Activated naive CD4-positive, alpha-beta T cell treated with anti-CD3 and anti-CD28 coated beads, Interleukin-2, amount 50 U/mL, for 16 hours (primary cell): ENCODE data around the gene INMT.
"Not testable (repeated sequence)": the region's sequence is repeated elsewhere in the genome, so short reads cannot be mapped to it uniquely, and the experiment has no call there.

Experiments
- DNase-seq: peaks from one replicate; pipeline ENCODE4 v3.0.0-alpha.2; 2020

INMT gene

GRCh38 chr7:30751696-30752273, at the start of gene INMT:
TSS of gene INMT (plus strand) at chr7:30752135. CDS start at chr7:30752151, 16 bp downstream.
- DNase-seq = no peak

- no peak for DNase-seq
Measured at GRCh38 chr7:30702200-30702599, 49.7 kb upstream of the INMT start.

DNA sequence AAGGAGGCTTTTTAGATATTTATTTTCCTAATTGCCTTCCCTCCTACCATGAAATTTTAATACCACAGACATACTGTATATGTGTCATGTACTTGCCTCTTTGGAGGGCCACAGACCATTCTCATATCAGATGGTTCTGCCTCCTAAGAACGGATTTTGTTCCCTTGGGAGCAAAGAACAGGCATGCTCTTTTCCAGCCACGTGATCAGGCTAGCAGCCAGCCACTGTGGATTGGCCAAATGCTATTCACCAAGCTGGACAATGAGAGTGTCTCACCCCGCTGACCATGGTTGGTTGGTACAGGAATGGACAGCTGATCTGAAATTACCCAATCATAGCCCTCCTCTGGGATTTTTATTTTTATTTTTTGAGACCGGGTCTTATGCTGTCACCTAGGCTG, 48.2 kb upstream of the INMT start:
- no peak for DNase-seq

GRCh38 chr7:30705008-30705407, 46.9 kb upstream of the INMT start:
- DNase-seq = no peak

DNA sequence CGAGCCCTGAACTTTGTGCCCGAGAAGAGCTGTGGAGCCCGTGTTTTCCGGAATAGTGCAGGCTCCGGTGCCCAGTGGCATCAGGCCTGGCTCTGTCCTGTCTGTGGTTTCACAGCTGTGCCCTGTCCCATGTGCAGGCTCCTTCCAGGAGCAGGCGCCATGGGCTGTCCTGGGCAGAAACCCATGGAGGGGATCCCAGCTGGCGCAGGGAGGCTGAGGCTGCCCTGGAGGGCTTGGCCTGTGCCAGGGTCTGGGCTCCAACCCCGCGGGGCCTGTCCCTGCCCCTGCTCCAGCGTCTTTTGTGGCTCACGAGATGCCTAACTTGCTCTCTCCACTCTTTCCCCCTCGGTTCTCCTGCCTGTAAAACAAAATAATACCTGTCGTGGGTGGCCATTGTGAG, 46.3 kb upstream of the INMT start:
- no peak for DNase-seq

GRCh38 chr7:30706316-30706715, 45.6 kb upstream of the INMT start:
- no peak for DNase-seq

GRCh38 chr7:30706908-30707307, 45.0 kb upstream of the INMT start:
- DNase-seq = no peak

DNA sequence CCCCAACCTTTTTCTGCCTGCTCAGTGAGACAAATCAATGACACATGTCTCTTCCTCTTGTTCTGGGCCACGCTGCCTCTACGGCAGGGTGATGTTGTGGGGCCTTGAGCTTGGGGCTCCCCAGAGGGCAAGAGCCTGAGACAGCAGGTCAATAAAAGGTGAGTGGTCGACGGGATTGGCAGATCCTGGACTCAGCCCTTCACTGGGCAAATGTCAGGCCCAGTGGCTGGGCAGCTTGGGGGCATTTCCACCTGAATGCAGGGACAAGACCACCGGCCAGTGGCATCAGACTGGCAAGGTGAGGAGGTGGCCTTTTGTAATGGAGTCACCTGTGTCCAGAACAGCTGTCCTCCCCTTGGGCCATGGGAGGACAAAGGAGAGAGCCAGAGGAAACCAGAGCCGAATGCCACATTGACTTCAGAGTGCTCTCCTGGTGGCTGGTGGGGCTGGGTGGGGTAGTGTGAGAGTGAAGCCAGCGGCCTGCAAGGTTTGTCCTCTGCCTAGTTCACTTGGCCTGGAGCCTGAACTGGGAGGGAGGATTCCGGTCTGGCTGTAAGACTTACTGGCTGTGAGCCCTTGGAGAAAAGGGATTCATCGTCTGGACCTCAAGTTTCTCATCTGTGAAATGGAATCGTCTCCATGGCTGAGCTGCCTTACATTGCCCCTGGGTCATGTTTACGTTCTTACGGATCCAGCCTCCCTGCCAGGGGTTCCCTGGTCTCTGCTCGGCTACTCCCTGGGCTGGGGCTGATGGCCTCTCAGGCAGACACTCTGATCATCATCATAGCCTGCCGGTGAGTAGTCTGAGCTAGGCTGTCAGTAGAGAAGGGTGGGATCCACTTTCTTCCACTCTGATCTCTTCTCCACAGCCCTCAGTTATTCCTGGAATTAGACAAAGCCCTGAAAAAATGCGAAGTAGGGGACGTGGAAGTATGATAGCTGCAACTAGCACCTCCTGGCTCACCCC, 44.3 kb upstream of the INMT start:
- DNase-seq = no peak

GRCh38 chr7:30708412-30708811, 43.5 kb upstream of the INMT start:
- no peak for DNase-seq

GRCh38 chr7:30708983-30709382, 43.0 kb upstream of the INMT start:
- no peak for DNase-seq

DNA sequence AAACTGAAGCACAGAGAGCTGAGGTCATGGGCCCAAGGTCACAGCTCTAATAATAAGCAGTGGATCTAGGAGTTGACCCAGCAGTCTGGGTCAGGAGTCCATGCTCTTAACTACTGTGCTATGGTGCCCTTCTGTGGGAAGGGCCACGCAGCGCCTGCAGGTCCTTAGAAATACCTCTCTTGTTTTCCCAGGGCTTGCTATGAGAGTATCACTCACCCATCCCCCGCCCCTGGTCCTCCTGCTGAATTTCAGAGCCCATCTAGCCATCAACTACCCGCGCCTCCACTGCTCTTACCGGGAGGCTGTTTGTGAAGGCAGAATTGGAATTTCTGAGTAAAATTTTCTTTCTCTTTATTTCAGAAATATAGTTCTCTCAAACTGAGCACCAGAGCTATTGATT, 42.4 kb upstream of the INMT start:
- DNase-seq = no peak

DNA sequence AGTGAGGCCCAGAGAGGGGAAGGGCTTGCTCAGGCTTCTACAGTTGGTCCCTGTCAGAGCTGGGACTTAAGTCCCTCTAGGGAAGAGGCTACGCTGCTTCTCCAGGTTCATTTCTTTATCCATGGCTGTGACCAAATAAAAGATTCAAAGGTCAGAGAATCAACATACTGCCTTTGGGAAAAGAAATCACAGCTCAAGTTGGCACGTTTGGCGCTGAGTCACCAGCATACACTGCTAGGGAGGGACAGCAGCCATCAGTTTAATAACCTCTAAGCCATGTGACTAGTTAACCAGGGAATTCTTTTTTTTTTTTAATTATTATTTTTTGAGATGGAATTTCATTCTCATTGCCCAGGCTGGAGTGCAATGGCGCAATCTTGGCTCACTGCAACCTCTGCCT, 41.3 kb upstream of the INMT start:
- DNase-seq = no peak

DNA sequence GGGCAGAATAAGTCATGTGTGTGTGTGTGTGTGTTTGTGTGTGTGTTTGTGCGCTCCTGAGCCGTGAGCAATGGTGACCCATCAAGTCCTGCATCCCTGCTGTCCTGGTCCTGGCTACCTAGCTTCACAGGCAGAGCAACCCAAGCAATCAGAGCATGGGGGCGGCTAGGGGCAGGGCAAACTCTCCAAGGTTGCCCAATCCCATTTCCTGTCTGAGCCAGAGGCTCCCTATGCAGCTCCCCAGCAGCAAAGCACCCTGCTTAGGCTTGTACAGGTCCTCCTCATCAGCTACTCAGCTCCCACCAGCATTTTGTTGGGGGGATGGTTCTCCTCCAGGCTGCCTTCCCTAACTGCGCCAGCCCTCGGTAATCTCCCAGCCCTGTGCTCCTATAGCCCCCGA, 38.5 kb upstream of the INMT start:
- no peak for DNase-seq

GRCh38 chr7:30714129-30714528, 37.8 kb upstream of the INMT start:
- no peak for DNase-seq

- no peak for DNase-seq
Measured at GRCh38 chr7:30717181-30717580, 34.8 kb upstream of the INMT start.

GRCh38 chr7:30719434-30719833, 32.5 kb upstream of the INMT start:
- not testable (repeated sequence) for DNase-seq

GRCh38 chr7:30721211-30721610, 30.7 kb upstream of the INMT start:
- no peak for DNase-seq

DNA sequence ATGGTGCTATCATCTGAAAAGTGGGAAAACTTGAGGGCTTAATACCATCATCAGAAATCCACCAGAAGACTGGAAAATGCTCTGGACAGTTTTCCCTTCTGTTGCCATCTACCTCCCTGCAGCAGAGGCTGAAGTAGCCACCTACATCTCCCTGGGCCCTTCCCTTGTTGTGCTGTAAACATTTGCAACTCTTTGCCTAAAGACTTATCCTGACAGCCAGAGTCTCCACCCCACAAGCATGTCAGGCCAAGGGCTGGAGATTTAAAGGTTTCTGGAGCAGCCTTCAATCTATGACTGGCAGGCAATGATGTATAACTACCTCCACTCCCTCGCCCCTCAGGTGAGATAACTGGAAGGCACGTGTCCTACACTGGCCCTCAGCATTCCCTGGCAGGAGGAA, 29.7 kb upstream of the INMT start:
- no peak for DNase-seq

DNA sequence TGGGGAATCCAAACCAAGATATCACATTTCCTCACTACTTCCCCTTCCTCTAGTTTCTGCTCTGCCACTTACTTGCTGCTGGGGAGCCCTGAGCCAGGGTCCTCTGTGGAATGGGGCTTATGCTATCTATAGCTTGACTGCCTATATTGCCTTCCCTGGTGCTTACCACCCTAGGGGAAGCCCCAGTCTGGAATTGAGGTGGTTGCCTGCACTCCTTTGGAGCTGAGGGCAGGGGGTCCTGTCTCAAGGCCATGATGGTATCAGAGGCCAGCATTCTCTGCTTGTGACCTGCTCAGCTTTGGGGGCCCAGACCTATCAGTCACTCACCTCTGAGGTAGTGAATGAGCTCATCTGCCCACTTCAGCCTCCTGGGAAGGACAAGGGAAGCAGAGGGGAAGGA, 29.3 kb upstream of the INMT start:
- DNase-seq = no peak

GRCh38 chr7:30723776-30724175, 28.2 kb upstream of the INMT start:
- DNase-seq = no peak

DNA sequence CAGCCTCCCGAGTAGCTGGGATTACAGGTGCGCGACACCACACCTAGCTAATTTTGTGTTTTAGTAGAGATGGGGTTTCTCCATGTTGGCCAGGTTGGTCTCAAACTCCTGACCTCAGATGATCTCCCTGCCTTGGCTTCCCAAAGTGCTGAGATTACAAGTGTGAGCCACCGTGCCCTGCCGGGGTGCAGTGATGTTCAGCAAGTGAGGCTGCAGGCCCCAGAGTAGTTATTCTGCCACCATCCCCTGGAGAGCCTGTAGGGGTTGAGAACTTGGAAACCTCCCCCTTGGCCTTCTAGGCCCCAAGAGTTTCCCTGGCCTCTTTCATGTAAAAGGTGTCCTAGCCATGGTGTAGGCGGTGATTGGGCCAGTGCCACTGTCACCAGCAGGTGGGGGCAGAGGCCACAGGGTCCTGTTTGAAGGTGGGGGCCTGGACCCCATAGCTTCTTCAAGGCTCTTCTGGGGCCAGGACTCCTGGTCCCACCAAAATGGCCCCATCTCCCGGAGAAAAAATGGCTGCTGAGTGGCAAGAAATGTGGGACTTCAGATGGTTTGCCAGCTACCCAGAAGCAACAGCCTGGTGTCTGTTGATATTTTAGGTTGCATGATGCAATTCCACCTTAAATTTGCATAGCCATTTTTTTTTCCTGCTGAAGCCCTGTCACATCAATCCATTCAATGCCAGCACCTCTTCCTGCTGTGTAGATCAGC, 25.5 kb upstream of the INMT start:
- peak; percentile 30 for DNase-seq

DNA sequence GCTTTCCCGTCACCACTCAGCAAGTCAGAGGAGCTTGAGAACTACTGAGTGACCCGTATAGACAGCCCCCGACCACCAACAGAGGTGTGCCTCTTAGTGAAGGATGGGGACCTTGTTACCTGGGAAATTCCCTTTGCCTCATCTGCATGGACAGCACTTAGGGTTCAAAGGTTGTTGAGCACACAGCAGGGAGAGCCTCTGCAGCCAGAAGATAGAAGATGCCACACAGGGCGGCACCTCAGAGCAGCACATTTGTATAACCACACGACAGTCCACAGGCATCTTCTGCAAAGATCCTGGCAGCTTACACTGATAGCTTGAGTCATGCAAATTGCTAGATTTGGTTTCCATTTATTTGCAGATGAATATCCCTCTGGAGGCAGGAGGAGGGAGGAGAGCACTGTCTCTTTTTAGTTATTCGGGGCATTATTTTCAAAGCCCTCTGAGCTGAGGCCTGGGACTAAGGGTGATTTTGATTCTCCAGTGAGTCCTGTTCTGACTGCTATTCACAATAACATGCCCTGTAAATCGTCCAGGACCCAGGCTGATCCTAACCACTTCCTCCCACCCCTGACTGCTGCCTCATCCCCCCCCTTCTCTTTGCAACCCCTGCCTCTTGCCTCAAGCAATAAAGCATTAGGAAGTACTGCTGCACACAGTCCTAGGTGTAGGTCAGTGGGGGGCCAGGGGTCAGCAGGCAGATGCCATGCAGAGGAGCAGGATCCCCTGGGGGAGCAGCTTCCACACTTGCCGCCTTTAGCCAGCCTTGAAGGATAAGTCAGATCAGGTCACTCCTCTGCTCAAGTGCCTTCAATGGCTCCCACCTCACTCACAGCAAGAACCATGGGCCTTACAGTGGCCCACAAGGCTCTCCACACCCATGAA, 24.6 kb upstream of the INMT start:
- DNase-seq = peak; percentile 24

- no peak for DNase-seq
Measured at GRCh38 chr7:30728591-30729100, 23.3 kb upstream of the INMT start.
